GM19099 (cell line): ENCODE measurements around the gene TCEA2.

ENCODE experiments used
- POLR2A ChIP-seq: IDR thresholded peaks from 3 replicates; pipeline ENCODE4 v1.6.1; 2011; ENCODE audit warnings: low read depth; ENCODE audit not compliant: insufficient read length; ENCODE audit errors: extremely low read depth

The TCEA2 gene

GRCh38 chr20:64082820-64083377 lies 19.9 kb downstream of the TCEA2 start:
- no peak for TF ChIP-seq POLR2A

GRCh38 chr20:64083378-64083803 lies 20.4 kb downstream of the TCEA2 start:
- TF ChIP-seq POLR2A = no peak

- no peak for TF ChIP-seq POLR2A
Observed at GRCh38 chr20:64083804-64084684, 21.0 kb downstream of the TCEA2 start, which contains the start of gene LKAAEAR1. TSS of gene LKAAEAR1 (minus strand) at chr20:64084398. CDS start at chr20:64084219, 179 bp downstream.

- no peak for TF ChIP-seq POLR2A
Observed at GRCh38 chr20:64084685-64085152, 21.7 kb downstream of the TCEA2 start.

- TF ChIP-seq POLR2A = no peak
Observed at GRCh38 chr20:64086801-64087200, 23.8 kb downstream of the TCEA2 start.

- no peak for TF ChIP-seq POLR2A
Observed at GRCh38 chr20:64090165-64090564, 27.2 kb downstream of the TCEA2 start.

GRCh38 chr20:64091340-64091739 lies 28.3 kb downstream of the TCEA2 start:
- TF ChIP-seq POLR2A = no peak

- TF ChIP-seq POLR2A = no peak
Observed at GRCh38 chr20:64091770-64092169, 28.8 kb downstream of the TCEA2 start.

- no peak for TF ChIP-seq POLR2A
Observed at GRCh38 chr20:64092258-64093012, 29.4 kb downstream of the TCEA2 start.

GRCh38 chr20:64093013-64093503 lies 30.1 kb downstream of the TCEA2 start:
- TF ChIP-seq POLR2A = no peak

- TF ChIP-seq POLR2A = no peak
Observed at GRCh38 chr20:64095455-64095854, 32.5 kb downstream of the TCEA2 start.

- no peak for TF ChIP-seq POLR2A
Observed at GRCh38 chr20:64095927-64096326, 32.9 kb downstream of the TCEA2 start.

- TF ChIP-seq POLR2A = no peak
Observed at GRCh38 chr20:64096535-64096934, 33.5 kb downstream of the TCEA2 start.

GRCh38 chr20:64098471-64099013 lies 35.5 kb downstream of the TCEA2 start:
- TF ChIP-seq POLR2A = no peak
